ENCODE data around the gene DEFB127. TPM values are rescaled to one million over a fixed set of nuclear protein-coding genes. Genes with fewer than 3 reads are reported as not detected.
"Not testable (repeated sequence)": the region's sequence is repeated elsewhere in the genome, so short reads cannot be mapped to it uniquely, and the experiment has no call there.

DEFB127 gene
- total RNA-seq, 1 donor from 2014 or later: not detected

GRCh38 chr20:199996-200395 is 42.7 kb downstream of the DEFB127 start:
- H3K9me3 Mint-ChIP-seq: no peaks in the 10 kb centered on the region
- H3K27ac Mint-ChIP-seq: no peak overlapping the region

GRCh38 chr20:203630-204029 is 46.4 kb downstream of the DEFB127 start:
- H3K36me3 Mint-ChIP-seq (ENCODE audit: low read depth); H3K27ac Mint-ChIP-seq; intact Hi-C loops (cut with micrococcal nuclease); H3K9me3 Mint-ChIP-seq; DNase-seq; H3K4me3 Mint-ChIP-seq; H3K4me1 Mint-ChIP-seq: not testable (repeated sequence)
- peaks cover 28% of the 10 kb centered on the region for H3K27me3 Mint-ChIP-seq

More at GRCh38 chr20:199996-200395, 42.7 kb downstream of the DEFB127 start:
- Mint-ChIP-seq H3K27me3 (peaks cover 22% of the 10 kb centered on the region), H3K36me3 (ENCODE audit: low read depth) (no peaks in the 10 kb centered on the region), H3K4me1 (no peaks in the 10 kb centered on the region), H3K4me3 (no peak overlapping the region)
- no peak for DNase-seq
- intact Hi-C loops (cut with micrococcal nuclease): no loop called here

Other genes starting within 250 kb of the DEFB127 start
- gene DEFB125, start 69.8 kb upstream of the DEFB127 start, total RNA-seq: not detected in 2 replicates
- not detected in 2 replicates for gene DEFB126, start 14.9 kb upstream of the DEFB127 start, total RNA-seq
- not detected in 2 replicates for gene DEFB128, start 32.3 kb downstream of the DEFB127 start, total RNA-seq
- not detected in 2 replicates for gene DEFB129, start 69.8 kb downstream of the DEFB127 start, total RNA-seq
- not detected in 2 replicates for gene DEFB132, start 100.3 kb downstream of the DEFB127 start, total RNA-seq
- gene C20orf96, start 133.3 kb downstream of the DEFB127 start, total RNA-seq: 5.7 and 6.7 TPM in 2 replicates
- 23.7 and 24.6 TPM in 2 replicates for gene ZCCHC3, start 140.1 kb downstream of the DEFB127 start, total RNA-seq
- gene SOX12, start 168.1 kb downstream of the DEFB127 start, total RNA-seq: 11.0 and 11.2 TPM in 2 replicates
- gene NRSN2, start 189.7 kb downstream of the DEFB127 start, total RNA-seq: 5.1 and 7.0 TPM in 2 replicates
- 39.3 and 41.1 TPM in 2 replicates for gene TRIB3, start 223.3 kb downstream of the DEFB127 start, total RNA-seq